Cortex of kidney (tissue), 1 donor: ENCODE results near the gene SRGN.
A peak's percentile ranks its signal among the peaks of the same experiment; 100 is the strongest.

Experiments used
- DNase-seq: peaks from one replicate; lab custom pipeline; 2025; lab: John Stamatoyannopoulos, UW

The SRGN gene

GRCh38 chr10:69090685-69091084, 2.8 kb downstream of the SRGN start:
- no peak for DNase-seq

DNA sequence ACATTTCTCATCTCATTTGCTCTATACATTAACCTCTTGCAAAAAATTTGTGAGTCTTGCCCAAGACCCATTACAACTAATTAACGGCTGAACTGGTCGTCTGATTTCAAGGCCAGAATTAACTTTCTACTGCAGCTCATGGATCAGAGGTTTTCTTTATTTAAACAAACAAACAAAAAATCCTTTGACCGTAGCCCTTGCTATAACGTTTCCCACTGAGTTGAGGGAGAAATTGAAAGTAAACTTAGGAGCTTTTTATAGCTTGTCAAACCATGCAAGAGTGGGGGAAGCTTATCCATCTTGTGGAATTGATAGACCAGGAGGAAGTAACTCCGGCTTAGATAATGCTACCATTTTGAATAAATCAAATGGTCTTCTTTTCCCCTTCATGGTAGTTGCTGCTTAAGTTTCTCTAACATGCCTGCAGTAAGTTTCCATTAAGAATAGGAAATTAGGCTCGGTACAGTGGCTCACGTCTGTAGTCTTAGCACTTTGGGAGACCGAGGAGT, 3.3 kb downstream of the SRGN start:
- no peak for DNase-seq

DNA sequence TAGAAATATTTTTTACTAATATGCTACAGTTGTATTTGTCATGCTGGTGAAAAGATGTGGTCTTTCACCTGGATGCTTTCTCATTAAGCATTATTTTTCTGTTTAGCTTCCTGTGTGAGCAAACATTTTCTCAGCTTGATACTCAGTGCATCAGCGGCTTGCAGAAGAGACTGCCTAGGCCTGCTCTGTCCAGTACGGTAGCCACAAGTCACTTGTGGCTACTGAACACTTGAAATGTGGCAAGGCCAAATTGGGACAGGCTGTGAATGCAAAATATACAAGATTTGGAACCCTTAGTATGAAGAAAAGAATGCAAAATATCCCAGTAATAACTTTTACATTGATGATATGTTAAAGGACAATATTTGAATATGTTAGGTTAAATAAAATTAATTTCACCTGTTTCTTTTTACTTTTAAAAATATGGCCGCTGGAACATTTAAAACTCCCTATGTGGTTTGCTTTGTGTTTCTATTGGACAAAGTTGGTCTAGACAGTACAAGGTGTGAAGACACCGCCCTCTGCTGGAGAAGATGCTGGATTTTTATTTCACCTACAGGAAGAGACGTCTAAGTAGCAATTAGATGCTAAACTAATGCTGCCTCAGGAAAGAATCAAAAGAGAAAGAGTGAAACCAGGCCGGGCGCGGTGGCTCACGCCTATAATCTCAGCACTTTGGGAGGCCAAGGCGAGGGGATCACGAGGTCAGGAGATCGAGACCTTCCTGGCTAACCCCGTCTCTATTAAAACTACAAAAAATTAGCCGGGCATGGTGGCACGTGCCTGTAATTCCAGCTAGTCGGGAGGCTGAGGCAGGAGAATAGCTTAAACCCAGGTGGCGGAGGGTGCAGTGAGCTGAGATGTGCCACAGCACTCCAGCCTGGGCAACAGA, 5.3 kb downstream of the SRGN start:
- DNase-seq = no peak

- DNase-seq = no peak
These were observed 6.0 kb downstream of the SRGN start for GRCh38 chr10:69093933-69094332.

DNA sequence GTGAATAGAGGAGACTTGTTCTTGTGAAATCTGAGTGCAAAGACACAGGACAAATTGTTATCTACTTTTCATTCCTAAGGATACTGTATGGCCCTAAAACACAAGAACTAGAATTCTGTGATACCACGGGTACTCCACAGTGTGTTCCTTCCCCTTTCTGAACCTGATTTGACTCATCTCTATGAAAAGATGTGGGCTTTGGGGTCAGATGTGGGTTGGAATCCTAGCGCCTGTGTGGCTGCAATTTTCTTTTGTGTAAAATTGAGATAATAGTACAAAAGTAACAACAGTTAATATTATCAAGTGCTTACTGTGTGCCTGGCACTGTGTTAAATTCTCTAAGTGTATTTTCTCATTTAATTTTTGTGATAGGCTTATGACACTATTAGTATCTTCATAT, 8.1 kb downstream of the SRGN start:
- no peak for DNase-seq

GRCh38 chr10:69097729-69098128, 9.8 kb downstream of the SRGN start:
- DNase-seq = no peak

GRCh38 chr10:69100136-69100872, 12.4 kb downstream of the SRGN start:
- no peak for DNase-seq

DNA sequence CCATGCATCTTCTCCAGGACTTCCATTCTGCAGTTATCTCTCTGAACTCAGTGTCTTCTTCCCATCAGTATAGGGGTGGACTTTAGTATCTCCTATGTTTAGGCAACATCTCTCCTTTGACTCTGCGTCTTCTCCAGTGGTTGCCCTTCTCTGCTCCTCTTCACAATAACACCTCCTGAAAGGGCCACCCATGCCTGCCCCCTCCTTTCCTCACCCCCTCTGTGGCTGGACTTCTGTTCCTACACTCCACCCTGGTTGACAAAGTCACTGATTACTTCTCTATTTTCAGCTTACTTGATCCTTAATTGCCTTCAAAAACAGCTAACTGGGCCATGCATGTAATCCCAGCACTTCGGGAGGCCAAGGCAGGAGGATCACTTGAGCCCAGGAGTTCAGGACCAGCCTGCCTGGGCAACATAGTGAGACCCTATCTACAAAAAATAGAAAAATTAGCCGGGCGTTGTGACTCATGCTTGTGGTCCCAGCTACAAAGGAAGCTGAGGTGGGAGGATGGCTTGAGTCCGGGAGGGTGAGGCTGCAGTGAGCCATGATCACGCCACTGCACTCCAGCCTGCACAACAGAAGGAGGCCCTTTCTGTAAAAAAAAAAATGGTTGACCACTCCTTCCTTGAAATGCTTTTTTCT, 13.7 kb downstream of the SRGN start:
- DNase-seq = no peak

DNA sequence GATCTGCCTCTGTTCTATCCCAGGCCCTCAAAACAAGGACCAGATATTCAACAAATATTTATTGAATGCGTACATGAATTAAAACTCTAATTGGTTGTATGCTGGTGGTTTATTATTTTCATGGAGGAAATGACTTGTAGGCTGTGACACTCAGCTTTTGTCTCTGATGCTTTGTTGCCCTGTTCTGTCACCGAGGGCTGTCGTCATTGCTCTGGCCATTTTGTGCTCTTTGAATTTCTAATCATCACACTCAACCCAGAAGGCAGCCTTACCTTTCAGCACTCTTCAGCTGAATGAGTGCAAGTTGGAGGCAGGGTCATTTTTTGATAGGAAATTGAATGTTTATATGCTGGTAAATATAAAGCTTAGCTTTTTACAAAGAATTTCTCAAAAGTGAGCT, 14.5 kb downstream of the SRGN start:
- DNase-seq = no peak

DNA sequence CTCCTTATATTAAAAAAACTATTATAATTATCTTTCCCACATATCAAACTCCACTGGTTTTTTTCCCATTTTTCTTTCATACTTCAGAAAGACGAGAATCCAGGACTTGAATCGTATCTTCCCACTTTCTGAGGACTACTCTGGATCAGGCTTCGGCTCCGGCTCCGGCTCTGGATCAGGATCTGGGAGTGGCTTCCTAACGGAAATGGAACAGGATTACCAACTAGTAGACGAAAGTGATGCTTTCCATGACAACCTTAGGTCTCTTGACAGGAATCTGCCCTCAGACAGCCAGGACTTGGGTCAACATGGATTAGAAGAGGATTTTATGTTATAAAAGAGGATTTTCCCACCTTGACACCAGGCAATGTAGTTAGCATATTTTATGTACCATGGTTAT, 15.9 kb downstream of the SRGN start:
- no peak for DNase-seq

- no peak for DNase-seq
These were observed 17.3 kb downstream of the SRGN start for GRCh38 chr10:69104994-69105790.

- DNase-seq = no peak
These were observed 19.2 kb downstream of the SRGN start for GRCh38 chr10:69107176-69107490.

- no peak for DNase-seq
These were observed 19.8 kb downstream of the SRGN start for GRCh38 chr10:69107699-69108098.

DNA sequence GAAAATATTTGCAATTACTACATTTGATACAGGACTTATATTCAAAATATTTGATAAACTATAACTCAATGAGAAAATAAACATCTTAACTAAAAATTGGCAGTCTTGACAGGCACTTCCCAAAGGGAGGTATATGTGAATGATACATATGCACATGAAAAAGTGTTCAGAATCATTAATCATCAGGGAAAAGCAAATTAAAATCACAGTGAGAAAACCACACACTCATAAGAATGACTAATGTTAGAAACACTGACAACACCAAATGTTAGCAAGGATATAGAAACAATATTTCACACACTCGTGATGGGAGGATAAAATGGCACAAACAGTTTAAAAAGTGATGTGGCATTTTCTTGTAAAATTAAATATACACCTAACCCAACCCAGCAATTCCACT, 32.0 kb downstream of the SRGN start:
- no peak for DNase-seq

- no peak for DNase-seq
These were observed 35.4 kb downstream of the SRGN start for GRCh38 chr10:69123306-69123746.

- DNase-seq = peak; percentile 57
These were observed 36.1 kb downstream of the SRGN start, which contains the start of gene VPS26A for GRCh38 chr10:69123747-69124562. TSS of gene VPS26A (plus strand) at chr10:69124178. CDS start at chr10:69124278, 100 bp downstream.

DNA sequence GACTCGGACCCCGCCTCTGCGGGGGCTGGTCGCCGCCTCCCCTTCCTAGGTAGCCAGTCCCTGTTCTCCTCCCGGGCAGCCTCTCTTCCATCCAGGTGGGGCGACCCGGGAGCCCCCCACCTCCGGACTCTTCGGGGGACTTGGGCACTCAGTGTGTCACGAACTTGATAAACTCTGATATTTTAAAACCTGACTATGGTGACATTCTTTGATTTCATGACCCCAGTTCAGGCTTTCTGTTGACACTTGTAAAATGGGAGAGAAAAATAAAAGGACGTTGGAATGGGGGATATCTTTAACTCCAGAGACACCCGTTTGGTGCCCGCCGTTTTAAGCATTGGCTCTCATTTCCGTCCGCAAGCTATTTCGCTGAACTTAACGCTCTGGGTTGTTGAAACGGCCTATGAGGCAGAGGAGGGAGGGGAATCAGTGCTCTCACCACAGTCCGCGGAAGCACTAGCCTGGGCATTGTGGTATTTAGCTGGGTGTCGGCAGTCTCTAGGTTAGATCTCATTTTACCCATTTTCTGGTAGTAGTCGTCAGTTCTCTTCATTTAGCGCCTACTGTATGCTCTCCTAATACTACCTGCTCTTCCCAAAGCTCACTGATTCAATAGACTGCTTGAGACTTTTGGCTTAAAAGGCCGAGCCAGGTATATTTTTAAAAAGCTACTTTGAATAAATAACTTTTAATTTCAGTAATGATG, 36.8 kb downstream of the SRGN start:
- no peak for DNase-seq

DNA sequence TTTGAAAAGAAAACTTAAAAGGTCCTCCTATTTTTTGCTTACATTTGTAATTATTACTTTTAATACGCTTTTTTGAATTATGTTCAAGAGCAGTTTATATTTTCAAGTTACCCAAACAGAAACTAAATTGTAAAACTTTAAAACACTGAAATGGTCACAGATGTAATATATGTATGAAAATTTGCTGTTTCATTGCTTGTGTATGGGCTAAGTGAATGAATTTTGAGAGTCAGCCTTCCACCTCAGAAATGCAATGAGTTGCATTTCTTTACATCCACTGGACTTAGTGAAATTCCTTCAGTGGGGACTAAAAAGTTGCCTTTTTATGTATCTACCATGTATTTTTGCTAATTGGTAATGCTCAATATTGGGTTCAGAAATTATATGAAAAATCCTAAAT, 37.7 kb downstream of the SRGN start:
- no peak for DNase-seq

DNA sequence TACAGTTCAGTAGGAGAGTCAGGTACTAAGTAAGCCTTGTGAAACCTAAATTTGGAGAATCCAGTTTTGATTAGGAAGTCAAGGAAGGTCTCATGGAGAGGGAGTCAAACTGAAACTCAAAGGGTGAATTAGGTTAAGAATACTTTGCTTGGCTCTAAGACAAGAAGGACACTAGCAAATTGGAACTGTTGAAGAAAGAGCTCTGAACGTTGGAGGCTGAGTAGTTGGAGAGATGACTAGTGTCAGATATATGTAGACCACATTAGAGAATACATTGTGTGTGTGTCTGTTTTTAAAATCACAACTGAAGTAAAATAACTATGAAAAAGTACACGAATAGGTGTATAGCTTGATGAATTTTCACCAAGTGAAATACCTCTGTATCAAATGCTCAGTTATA, 42.3 kb downstream of the SRGN start:
- DNase-seq = no peak

DNA sequence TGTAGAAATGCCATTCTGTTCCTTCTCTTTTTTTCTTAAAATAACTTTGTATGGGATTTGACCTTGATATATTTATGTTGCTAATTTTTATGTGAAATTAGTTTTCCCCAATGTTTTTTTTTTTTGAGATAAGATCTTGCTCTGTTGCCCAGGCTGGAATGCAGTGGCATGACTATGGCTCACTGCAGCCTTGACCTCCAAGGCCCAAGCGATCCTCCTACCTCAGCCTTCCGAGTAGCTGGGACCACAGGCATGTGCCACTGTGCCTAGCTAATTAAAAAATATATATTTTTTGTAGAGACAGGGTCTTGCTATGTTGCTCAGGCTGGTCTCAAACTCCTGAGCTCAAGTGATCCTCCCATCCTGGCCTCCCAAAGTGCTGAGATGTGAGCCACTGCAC, 52.1 kb downstream of the SRGN start:
- DNase-seq = no peak
